H1 (cell line): ENCODE measurements around the gene CA7. TPM values are rescaled to one million over a fixed set of nuclear protein-coding genes. Genes with fewer than 3 reads are reported as not detected.

Experiments
- CTCF ChIA-PET: fragments of 300-600 bp; sonication (Branson Sonifier 250); formaldehyde crosslinking; loops from one replicate; lab custom pipeline; 2021; ENCODE audit not compliant: partially characterized antibody; lab: Charles Lee
- POLR2A ChIA-PET: fragments of 300-600 bp; sonication (Branson Sonifier 250); formaldehyde crosslinking; loops from one replicate; lab custom pipeline; 2021; ENCODE audit warnings: inconsistent platforms; ENCODE audit not compliant: partially characterized antibody; lab: Charles Lee
- DNase-seq, 2 experiments: peaks; one replicate each; pipeline versions ENCODE4 v3.0.0 to v3.0.0-alpha.2; 2010 to 2022; ENCODE audit warnings: low spot score in 2 of 2, low read depth in 1 of 2, mixed read lengths in 1 of 2
- FAIRE-seq: peaks from 2 replicates; lab custom pipeline; 2011; peaks lifted over from hg19 to GRCh38; lab: Jason Lieb, UNC
- H2AFZ ChIP-seq: 2 replicates; pipeline ENCODE4 v1.8.1; 2012; ENCODE audit warnings: low read length, inconsistent platforms
- H2AK5ac ChIP-seq: 2 replicates; pipeline ENCODE4 v1.6.1; 2013; ENCODE audit warnings: low read depth, low read length
- H2BK120ac ChIP-seq: replicated peaks from 2 replicates; pipeline ENCODE3; 2013; ENCODE audit warnings: low read depth, low read length, inconsistent platforms
- H2BK12ac ChIP-seq: 2 replicates; pipeline ENCODE4 v1.6.1; 2013; ENCODE audit warnings: low read depth, low read length
- H2BK15ac ChIP-seq: 2 replicates; pipeline ENCODE4 v1.6.1; 2013; ENCODE audit warnings: low read length
- H2BK20ac ChIP-seq: 2 replicates; pipeline ENCODE4 v1.6.1; 2013; ENCODE audit warnings: low read length
- H2BK5ac ChIP-seq: 2 replicates; pipeline ENCODE4 v1.6.1; 2013; ENCODE audit warnings: low read depth, low read length
- H3K14ac ChIP-seq: 2 replicates; pipeline ENCODE4 v1.6.1; 2013; ENCODE audit warnings: inconsistent platforms; ENCODE audit not compliant: insufficient read length
- H3K18ac ChIP-seq: 2 replicates; pipeline ENCODE4 v1.6.1; 2013; ENCODE audit warnings: low read length; ENCODE audit errors: extremely low read depth
- H3K23ac ChIP-seq: 2 replicates; pipeline ENCODE4 v1.6.1; 2013; ENCODE audit warnings: inconsistent platforms; ENCODE audit not compliant: insufficient read length
- H3K23me2 ChIP-seq: 2 replicates; pipeline ENCODE4 v1.6.1; 2013; ENCODE audit warnings: low read depth, low read length
- H3K27ac ChIP-seq: 2 replicates; pipeline ENCODE4 v1.6.1; 2011; ENCODE audit warnings: low read depth, low read length, inconsistent platforms
- H3K27me3 ChIP-seq, 4 experiments: replicated peaks in 1 of 4; 1 replicate in 1 of 4; 2 replicates in 3 of 4; pipeline versions ENCODE4 v1.6.1 to v1.8.1; 2011 to 2013; ENCODE audit warnings: low read length in 3 of 4, mild to moderate bottlenecking in 3 of 4, inconsistent platforms in 2 of 4, mixed read lengths in 2 of 4, moderate library complexity in 1 of 4; ENCODE audit not compliant: control insufficient read depth in 3 of 4, insufficient read depth in 3 of 4; ENCODE audit errors: extremely low read depth in 1 of 4
- H3K36me3 ChIP-seq, 4 experiments: 2 replicates each; pipeline versions ENCODE4 v1.6.1 to v1.8.1; 2011 to 2013; ENCODE audit warnings: mild to moderate bottlenecking in 4 of 4, low read length in 3 of 4, moderate library complexity in 2 of 4, control low read depth in 1 of 4, inconsistent platforms in 1 of 4; ENCODE audit not compliant: insufficient read depth in 4 of 4, control insufficient read depth in 2 of 4
- H3K4ac ChIP-seq: replicated peaks from 2 replicates; pipeline ENCODE3; 2013; ENCODE audit warnings: low read length, low read depth, mixed read lengths, inconsistent platforms; ENCODE audit not compliant: insufficient read length
- H3K4me1 ChIP-seq, 4 experiments: replicated peaks in 1 of 4; 1 replicate in 1 of 4; 2 replicates in 3 of 4; pipeline versions ENCODE4 v1.6.1 to v1.8.1; 2011 to 2013; ENCODE audit warnings: low read length in 3 of 4, inconsistent platforms in 2 of 4, mixed read lengths in 1 of 4; ENCODE audit not compliant: insufficient read depth in 4 of 4, control insufficient read depth in 3 of 4
- H3K4me2 ChIP-seq, 2 experiments: 2 replicates each; pipeline versions ENCODE4 v1.6.1 to v1.8.1; 2011 to 2013; ENCODE audit warnings: low read depth in 2 of 2, low read length in 2 of 2, control low read depth in 1 of 2, inconsistent platforms in 1 of 2, mild to moderate bottlenecking in 1 of 2; ENCODE audit not compliant: insufficient read depth in 1 of 2
- H3K4me3 ChIP-seq, 4 experiments: fragments of 200-600, 300-600 bp in 1 of 4; sonication (generic), shearing (Covaris generic), sonication (Bioruptor Twin) in 1 of 4; 2 replicates each; pipeline versions ENCODE4 v1.5.1 to v1.8.1; 2011 to 2016; ENCODE audit warnings: low read length in 4 of 4, low read depth in 3 of 4, control low read depth in 2 of 4, inconsistent platforms in 2 of 4, mild to moderate bottlenecking in 2 of 4, mixed read lengths in 1 of 4, moderate library complexity in 1 of 4; ENCODE audit not compliant: insufficient read depth in 2 of 4; ENCODE audit errors: extremely low read depth in 1 of 4
- H3K56ac ChIP-seq: replicated peaks from 2 replicates; pipeline ENCODE3; 2013; ENCODE audit warnings: low read depth, mild to moderate bottlenecking, mixed read lengths, low read length, inconsistent platforms; ENCODE audit not compliant: insufficient read length
- H3K79me1 ChIP-seq: 2 replicates; pipeline ENCODE4 v1.6.1; 2013; ENCODE audit warnings: low read depth, low read length, control low read depth
- H3K79me2 ChIP-seq, 2 experiments: 2 replicates each; pipeline versions ENCODE4 v1.6.1 to v1.8.1; 2012 to 2013; ENCODE audit warnings: low read length in 2 of 2, mild to moderate bottlenecking in 2 of 2, inconsistent platforms in 1 of 2; ENCODE audit not compliant: insufficient read depth in 2 of 2, control insufficient read depth in 1 of 2
- H3K9ac ChIP-seq, 4 experiments: replicated peaks in 1 of 4; 1 replicate in 1 of 4; 2 replicates in 3 of 4; pipeline versions ENCODE4 v1.6.1 to v1.8.1; 2011 to 2013; ENCODE audit warnings: low read depth in 3 of 4, low read length in 3 of 4, control low read depth in 2 of 4, mild to moderate bottlenecking in 2 of 4, moderate library complexity in 2 of 4, inconsistent platforms in 1 of 4; ENCODE audit errors: extremely low read depth in 1 of 4
- H3K9me3 ChIP-seq, 2 experiments: 2 replicates each; pipeline versions ENCODE4 v1.6.1 to v1.8.1; 2012 to 2013; ENCODE audit warnings: mild to moderate bottlenecking in 2 of 2, moderate library complexity in 2 of 2, control low read depth in 1 of 2, inconsistent platforms in 1 of 2, low read depth in 1 of 2, low read length in 1 of 2, mixed read lengths in 1 of 2; ENCODE audit not compliant: insufficient read depth in 2 of 2
- H4K20me1 ChIP-seq, 2 experiments: replicated peaks in 1 of 2; 2 replicates each; pipeline versions ENCODE3 to v1.8.1; 2011 to 2013; ENCODE audit warnings: inconsistent platforms in 2 of 2, low read length in 2 of 2, mild to moderate bottlenecking in 1 of 2; ENCODE audit not compliant: insufficient read depth in 2 of 2, control insufficient read depth in 1 of 2
- H4K5ac ChIP-seq: 2 replicates; pipeline ENCODE4 v1.6.1; 2013; ENCODE audit warnings: low read length, low read depth, mixed read lengths, inconsistent platforms; ENCODE audit not compliant: insufficient read length
- H4K8ac ChIP-seq: 2 replicates; pipeline ENCODE4 v1.8.0; 2013; ENCODE audit warnings: mild to moderate bottlenecking, moderate library complexity, low read length, inconsistent platforms; ENCODE audit not compliant: insufficient read depth; ENCODE audit errors: extremely low read depth
- H4K91ac ChIP-seq: replicated peaks from 2 replicates; pipeline ENCODE3; 2013; ENCODE audit warnings: low read length, mixed read lengths, inconsistent platforms; ENCODE audit not compliant: insufficient read length
- CEBPB ChIP-seq: IDR thresholded peaks from 2 replicates; pipeline ENCODE4 v1.6.1; 2012; ENCODE audit warnings: low read depth, low read length
- CTCF ChIP-seq, 3 experiments: IDR thresholded peaks; 1 replicate in 2 of 3; 2 replicates in 1 of 3; pipeline versions ENCODE4 v1.5.1 to v1.6.1; 2011; ENCODE audit warnings: low read length in 3 of 3, mild to moderate bottlenecking in 3 of 3, inconsistent platforms in 2 of 3, low read depth in 1 of 3, moderate library complexity in 1 of 3; ENCODE audit not compliant: insufficient read depth in 1 of 3; ENCODE audit errors: control extremely low read depth in 1 of 3
- EGR1 ChIP-seq: IDR thresholded peaks from 2 replicates; pipeline ENCODE4 v1.6.1; 2011; ENCODE audit warnings: low read depth, low read length, borderline replicate concordance
- MAFK ChIP-seq: IDR thresholded peaks from 2 replicates; pipeline ENCODE4 v1.6.1; 2012; ENCODE audit warnings: low read depth, mild to moderate bottlenecking, improper control_type of control experiment, low read length
- RAD21 ChIP-seq, 2 experiments: IDR thresholded peaks in 1 of 2; conservative IDR thresholded peaks in 1 of 2; 2 replicates each; pipeline ENCODE4 v1.6.1; 2011; ENCODE audit warnings: low read depth in 2 of 2, low read length in 2 of 2, improper control_type of control experiment in 1 of 2, inconsistent platforms in 1 of 2, mild to moderate bottlenecking in 1 of 2, moderate library complexity in 1 of 2
- RBBP5 ChIP-seq: IDR thresholded peaks from 2 replicates; pipeline ENCODE4 v1.7.1; 2012; ENCODE audit warnings: low read depth, mild to moderate bottlenecking, inconsistent platforms, low read length, moderate library complexity, borderline replicate concordance
- RNF2 ChIP-seq: fragments of 200-900, 300-1000 bp; sonication (generic); IDR thresholded peaks from 2 replicates; pipeline ENCODE4 v1.7.1; 2016; ENCODE audit warnings: borderline replicate concordance, low read depth, mild to moderate bottlenecking, antibody characterized with exemption, low read length; ENCODE audit not compliant: poor library complexity, severe bottlenecking; ENCODE audit errors: missing control alignments
- SP1 ChIP-seq: IDR thresholded peaks from 2 replicates; pipeline ENCODE4 v1.6.1; 2011; ENCODE audit warnings: low read depth, low read length
- SRF ChIP-seq: IDR thresholded peaks from 2 replicates; pipeline ENCODE4 v1.6.1; 2011; ENCODE audit warnings: mild to moderate bottlenecking, low read depth, low read length, moderate library complexity
- ZNF274 ChIP-seq: IDR thresholded peaks from 2 replicates; pipeline ENCODE4 v1.7.0; 2012; ENCODE audit warnings: low read length, borderline replicate concordance; ENCODE audit errors: extremely low read depth
- whole genome bisulfite sequencing, 2 experiments: shearing (Covaris generic) in 1 of 2; methylation state at CpG; one replicate each; pipeline versions ENCODE4 v1.1.6 to v1.1.7; 2013 to 2015; ENCODE audit warnings: low lambda C conversion rate in 2 of 2, mixed read lengths in 2 of 2, inconsistent platforms in 1 of 2, low coverage in 1 of 2, missing lambda C conversion rate in 1 of 2; ENCODE audit not compliant: insufficient replicate concordance in 2 of 2, insufficient coverage in 1 of 2, insufficient read length in 1 of 2; ENCODE audit errors: extremely low coverage in 1 of 2, missing lambda C conversion rate in 1 of 2; 5-methylcytosine and 5-hydroxymethylcytosine counted together
- polyA plus RNA-seq, 7 experiments: library from polyadenylated mRNA; depleted of rRNA in 3 of 7; stranded (reverse) in 5 of 7; unstranded in 2 of 7; fragments of >200 nt in 5 of 7; fragments of 200-250 nt in 2 of 7; gene quantifications; 1 replicate in 5 of 7; 2 replicates in 1 of 7; 4 replicates in 1 of 7; pipeline versions ENCODE4 v1.2.1 to v1.2.3, GENCODE V29; 2011 to 2013; ENCODE audit warnings: missing spikeins in 2 of 7, mixed read lengths in 2 of 7
- total RNA-seq: library from RNA; stranded (reverse); fragmentation: NEBNext Ultra II Directional; extraction: Animal tissue kit (Norgen Biotek cat#: 25700); gene quantifications from 2 replicates; pipeline ENCODE4 v1.2.1, GENCODE V29; 2021

CA7 gene
- total and polyA plus RNA-seq, 2 of the 8 experiments (the other 6 are each of a cell fraction or from before 2014, with no cell fraction given) = 1.7 to 2.7 TPM

- ChIA-PET POLR2A (interaction anchor here (1.1 to 1.7 kb wide), 4 partner anchors 8 to 31 kb away, joined by 3 to 4 read pairs (median 3); partner anchors contain the start of gene NAE1), CTCF (interaction anchor here (1.0 to 13.4 kb wide), 5 partner anchors 9 to 120 kb away, joined by 3 to 162 read pairs (median 13); partner anchors contain the start of gene NAE1)
- FAIRE-seq (no peak), DNase-seq (no peak)
- no peaks in the 10 kb centered on the region for H3K79me2 ChIP-seq
- H3K27me3 ChIP-seq = peaks cover 14 to 45% (median 35%) of the 10 kb centered on the region in 4 experiments
- peaks cover 12% of the 10 kb centered on the region for H3K23me2 ChIP-seq
- H4K8ac ChIP-seq = no peak overlapping the region
- H3K79me1 ChIP-seq = no peaks in the 10 kb centered on the region
- H2BK20ac ChIP-seq = no peak overlapping the region
- H3K4me3 ChIP-seq = no peak overlapping the region
- H2AK5ac ChIP-seq = no peak overlapping the region
- H4K91ac ChIP-seq = no peak overlapping the region
- H3K56ac ChIP-seq = no peak overlapping the region
- no peak overlapping the region for H3K23ac ChIP-seq
- H2BK5ac ChIP-seq = no peak overlapping the region
- H3K4me1 ChIP-seq = peaks cover 0 to 2% (median 0%) of the 10 kb centered on the region in 4 experiments; a peak in 3 of 7 replicates
- no peak overlapping the region for H2AFZ ChIP-seq
- H3K18ac ChIP-seq = no peak overlapping the region
- no peak overlapping the region for H2BK15ac ChIP-seq
- H4K5ac ChIP-seq = no peak overlapping the region
- H3K9me3 ChIP-seq = no peaks in the 10 kb centered on the region
- H2BK12ac ChIP-seq = no peak overlapping the region
- H3K14ac ChIP-seq = no peak overlapping the region
- H3K4me2 ChIP-seq = no peak overlapping the region
- no peak overlapping the region for H3K27ac ChIP-seq
- WGBS, 2 experiments = 80% methylated on average over 6 of the region's 6 CpGs; no CpG with 5 or more reads in 1 of the 2 experiments
- H4K20me1 ChIP-seq = peaks cover 0 to 3% of the 10 kb centered on the region in 2 experiments
- no peak overlapping the region for H3K4ac ChIP-seq
- no peak overlapping the region for H2BK120ac ChIP-seq
- H3K9ac ChIP-seq = no peak overlapping the region
- no peaks in the 10 kb centered on the region for H3K36me3 ChIP-seq
- TF ChIP-seq SP1 (no peak), CEBPB (no peak), RBBP5 (no peak), RNF2 (no peak), ZNF274 (no peak), RAD21 (IDR thresholded peaks at IDR 0.05 in 1 of 2, conservative IDR thresholded peaks at IDR 0.05 in 1 of 2; ENCODE audit: low read depth in 2 of 2, low read length in 2 of 2) (no peak), SRF (no peak), EGR1 (no peak), MAFK (no peak), CTCF (IDR thresholded peaks at IDR 0.05; ENCODE audit: control extremely low read depth in 1 of 3, insufficient read depth in 1 of 3, low read depth in 1 of 3, low read length in 3 of 3) (no peak)
These were observed 3.4 kb downstream of the CA7 start for GRCh38 chr16:66847533-66848067.
